Myocyte (in vitro differentiated cells): Measurements from ENCODE around the gene SERPINE1. TPM values are rescaled to one million over a fixed set of nuclear protein-coding genes. Genes with fewer than 3 reads are reported as not detected.
"Not testable (repeated sequence)": the region's sequence is repeated elsewhere in the genome, so short reads cannot be mapped to it uniquely, and the experiment has no call there.

Experiments used
- DNase-seq: peaks from one replicate; pipeline ENCODE4 v3.0.0-alpha.2; 2012; ENCODE audit warnings: low read depth
- total RNA-seq: library from RNA; depleted of rRNA; stranded (reverse); fragments of >200 nt; gene quantifications from 2 replicates; pipeline ENCODE4 v1.2.3, GENCODE V29; 2014

The SERPINE1 gene
- total RNA-seq, 1 donor from 2014 or later, result 26.6 TPM

DNA sequence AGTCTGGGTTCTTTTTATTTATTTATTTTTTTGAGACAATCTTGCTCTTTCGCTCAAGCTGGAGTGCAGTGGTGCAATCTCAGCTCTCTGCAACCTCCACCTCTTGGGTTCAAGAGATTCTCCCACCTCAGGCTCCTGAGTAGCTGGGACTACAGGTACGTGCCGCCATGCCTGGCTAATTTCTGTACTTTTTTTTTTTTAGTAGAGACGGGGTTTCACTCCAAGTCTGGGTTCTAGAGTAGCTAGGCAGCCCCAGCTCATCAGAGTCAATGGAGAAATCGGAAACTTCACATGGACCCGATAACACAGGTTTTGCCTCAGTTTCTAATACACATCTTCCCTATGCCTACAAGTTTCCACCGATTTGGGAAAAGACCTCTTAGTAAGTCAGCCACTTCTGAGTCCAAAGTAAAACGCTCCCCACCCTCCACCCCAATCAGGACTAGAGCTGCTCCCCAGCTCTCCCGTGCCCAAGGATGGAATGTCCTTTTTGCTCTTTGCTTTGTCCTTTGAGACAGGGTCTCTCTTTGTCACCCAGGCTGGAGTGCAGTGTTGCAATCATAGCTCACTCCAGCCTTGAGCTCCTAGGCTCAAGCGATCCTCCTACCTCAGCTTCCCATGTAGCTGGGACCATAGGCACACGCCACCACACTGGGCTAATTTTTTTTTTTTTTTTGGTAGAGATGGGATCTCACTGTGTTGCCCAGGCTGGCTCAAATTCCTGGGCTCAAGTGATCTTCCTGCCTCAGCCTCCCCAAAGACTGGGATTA is 3.8 kb upstream of the SERPINE1 start:
- no peak for DNase-seq

DNA sequence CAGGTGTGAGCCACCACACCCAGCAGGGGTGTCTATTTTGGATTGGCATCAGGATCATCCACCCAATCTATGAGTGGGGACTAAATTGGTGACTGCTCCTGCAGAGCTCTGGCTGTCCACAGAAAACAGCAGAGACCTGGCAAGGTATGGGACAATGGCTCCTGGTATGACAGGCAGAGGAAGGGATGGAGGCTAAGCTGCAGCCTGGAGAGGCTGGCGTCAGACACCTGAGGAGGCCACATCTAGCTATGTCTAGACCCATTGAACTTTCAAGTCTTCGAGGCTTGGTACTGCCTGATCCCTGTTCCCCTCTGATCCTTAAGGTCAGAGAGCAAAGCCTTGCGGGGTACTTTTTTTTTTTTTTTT is 3.2 kb upstream of the SERPINE1 start:
- DNase-seq, result no peak

DNA sequence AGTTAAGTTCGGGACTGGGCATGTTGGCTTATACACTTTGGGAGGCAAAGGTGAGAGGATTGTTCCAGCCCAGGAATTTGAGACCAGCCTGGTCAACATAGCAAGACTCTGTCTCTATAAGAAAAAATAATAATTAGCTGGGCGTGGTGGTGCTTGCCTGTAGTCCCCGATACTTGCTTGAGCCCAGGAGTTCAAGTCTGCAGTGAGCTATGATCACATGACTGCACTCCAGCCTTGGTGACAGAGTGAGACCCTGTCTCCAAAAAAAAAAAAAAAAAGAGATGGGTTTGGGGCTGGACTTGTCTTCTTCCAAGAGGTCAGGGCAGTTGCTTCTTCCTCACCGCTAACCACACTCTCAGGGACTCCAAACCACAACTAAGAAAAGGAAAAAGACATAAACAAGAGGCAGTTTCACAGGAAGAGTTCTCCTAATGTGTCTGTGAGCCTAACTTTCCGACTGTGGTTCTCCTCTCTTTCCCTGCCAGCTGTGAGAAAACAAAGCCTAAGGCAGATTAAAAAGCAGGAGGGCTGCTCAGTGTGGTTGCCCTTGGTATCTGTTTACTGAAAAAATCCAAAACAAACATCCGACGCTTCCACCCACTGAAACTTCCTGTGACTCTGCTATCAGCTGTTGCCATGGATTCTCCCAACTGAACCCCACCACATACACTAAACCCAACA is 2.4 kb upstream of the SERPINE1 start:
- DNase-seq, result peak; percentile 98

DNA sequence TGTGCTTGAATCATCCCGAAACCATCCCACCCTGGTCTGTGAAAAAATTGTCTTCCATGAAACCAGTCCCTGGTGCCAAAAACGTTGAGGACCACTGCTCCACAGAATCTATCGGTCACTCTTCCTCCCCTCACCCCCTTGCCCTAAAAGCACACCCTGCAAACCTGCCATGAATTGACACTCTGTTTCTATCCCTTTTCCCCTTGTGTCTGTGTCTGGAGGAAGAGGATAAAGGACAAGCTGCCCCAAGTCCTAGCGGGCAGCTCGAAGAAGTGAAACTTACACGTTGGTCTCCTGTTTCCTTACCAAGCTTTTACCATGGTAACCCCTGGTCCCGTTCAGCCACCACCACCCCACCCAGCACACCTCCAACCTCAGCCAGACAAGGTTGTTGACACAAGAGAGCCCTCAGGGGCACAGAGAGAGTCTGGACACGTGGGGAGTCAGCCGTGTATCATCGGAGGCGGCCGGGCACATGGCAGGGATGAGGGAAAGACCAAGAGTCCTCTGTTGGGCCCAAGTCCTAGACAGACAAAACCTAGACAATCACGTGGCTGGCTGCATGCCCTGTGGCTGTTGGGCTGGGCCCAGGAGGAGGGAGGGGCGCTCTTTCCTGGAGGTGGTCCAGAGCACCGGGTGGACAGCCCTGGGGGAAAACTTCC is 784 bp upstream of the SERPINE1 start:
- peak; percentile 75 for DNase-seq

DNA sequence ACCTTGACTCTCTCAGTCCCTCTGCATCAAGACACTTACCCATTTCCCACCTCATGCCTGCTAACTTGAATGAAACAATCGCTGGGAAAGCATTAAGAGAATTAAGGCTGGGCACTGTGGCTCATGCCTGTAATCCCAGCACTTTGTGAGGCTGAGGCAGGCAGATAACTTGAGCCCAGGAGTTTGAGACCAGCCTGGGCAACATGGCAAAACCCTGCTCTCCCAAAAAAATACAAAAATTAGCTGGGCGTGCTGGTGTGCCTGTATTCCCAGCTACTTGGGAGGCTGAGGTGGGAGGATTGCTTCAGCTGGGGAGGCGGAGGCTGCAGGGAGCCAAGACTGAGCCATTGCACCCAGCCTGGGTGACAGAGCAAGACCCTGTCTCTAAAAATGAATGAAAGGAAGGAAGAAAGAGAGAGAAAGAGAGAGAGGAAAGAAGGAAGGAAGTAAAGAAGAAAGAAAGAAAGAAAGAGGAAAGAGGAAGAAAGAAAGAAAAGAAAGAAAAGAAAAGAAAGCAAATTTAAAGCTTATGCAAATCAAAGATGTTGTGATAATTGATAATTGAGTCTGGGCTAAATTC is 646 bp downstream of the SERPINE1 start:
- DNase-seq, result no peak

DNA sequence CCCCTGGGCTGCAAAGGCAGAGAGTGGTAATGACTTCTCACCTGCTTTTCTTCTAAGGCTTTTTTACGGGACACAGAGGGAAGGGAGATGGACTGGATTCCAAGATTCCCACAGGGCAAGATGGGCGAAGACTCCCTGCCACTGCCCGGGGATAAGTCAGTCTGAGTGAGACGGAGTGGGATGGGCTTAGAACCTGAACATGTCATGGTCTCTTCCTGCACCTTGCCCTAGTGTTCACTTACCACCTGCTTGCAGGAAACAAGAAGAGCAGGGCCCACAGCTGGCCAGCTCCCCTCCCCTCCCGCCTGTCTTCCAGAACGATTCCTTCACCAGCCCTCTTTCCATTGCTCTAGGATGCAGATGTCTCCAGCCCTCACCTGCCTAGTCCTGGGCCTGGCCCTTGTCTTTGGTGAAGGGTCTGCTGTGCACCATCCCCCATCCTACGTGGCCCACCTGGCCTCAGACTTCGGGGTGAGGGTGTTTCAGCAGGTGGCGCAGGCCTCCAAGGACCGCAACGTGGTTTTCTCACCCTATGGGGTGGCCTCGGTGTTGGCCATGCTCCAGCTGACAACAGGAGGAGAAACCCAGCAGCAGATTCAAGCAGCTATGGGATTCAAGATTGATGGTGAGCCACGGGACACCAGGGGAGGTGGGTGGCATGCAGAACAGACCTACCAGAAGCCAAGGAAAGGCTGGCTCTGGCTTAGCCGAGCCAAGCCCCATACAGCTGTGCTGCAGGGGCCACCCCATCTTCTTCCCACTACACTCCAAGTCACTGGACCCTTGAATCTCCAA is 1.3 kb downstream of the SERPINE1 start:
- peak; percentile 51 for DNase-seq

DNA sequence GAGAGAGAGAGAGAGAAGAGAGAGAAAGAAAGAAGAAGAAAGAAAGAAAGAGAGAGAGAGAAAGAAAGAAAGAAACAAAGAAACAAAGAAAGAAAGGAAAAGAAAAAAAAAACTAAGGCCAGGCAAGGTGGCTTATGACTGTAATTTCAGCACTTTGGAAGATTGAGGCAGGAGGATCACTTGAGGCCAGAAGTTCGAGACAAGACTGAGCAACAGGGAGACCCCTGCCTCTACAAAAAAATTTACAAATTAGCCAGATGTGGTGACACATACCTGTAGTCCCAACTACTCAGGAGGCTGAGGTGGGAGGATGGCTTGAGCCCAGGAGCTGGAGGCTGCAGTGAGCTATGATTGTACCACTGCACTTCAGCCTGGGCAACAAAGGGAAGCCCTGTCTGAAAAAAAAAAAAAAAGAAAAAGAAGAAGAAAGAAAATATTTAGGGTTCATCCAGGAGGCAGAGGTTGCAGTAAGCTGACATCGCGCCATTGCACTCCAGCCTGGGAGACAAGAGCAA is 2.8 kb downstream of the SERPINE1 start:
- DNase-seq, result no peak

DNA sequence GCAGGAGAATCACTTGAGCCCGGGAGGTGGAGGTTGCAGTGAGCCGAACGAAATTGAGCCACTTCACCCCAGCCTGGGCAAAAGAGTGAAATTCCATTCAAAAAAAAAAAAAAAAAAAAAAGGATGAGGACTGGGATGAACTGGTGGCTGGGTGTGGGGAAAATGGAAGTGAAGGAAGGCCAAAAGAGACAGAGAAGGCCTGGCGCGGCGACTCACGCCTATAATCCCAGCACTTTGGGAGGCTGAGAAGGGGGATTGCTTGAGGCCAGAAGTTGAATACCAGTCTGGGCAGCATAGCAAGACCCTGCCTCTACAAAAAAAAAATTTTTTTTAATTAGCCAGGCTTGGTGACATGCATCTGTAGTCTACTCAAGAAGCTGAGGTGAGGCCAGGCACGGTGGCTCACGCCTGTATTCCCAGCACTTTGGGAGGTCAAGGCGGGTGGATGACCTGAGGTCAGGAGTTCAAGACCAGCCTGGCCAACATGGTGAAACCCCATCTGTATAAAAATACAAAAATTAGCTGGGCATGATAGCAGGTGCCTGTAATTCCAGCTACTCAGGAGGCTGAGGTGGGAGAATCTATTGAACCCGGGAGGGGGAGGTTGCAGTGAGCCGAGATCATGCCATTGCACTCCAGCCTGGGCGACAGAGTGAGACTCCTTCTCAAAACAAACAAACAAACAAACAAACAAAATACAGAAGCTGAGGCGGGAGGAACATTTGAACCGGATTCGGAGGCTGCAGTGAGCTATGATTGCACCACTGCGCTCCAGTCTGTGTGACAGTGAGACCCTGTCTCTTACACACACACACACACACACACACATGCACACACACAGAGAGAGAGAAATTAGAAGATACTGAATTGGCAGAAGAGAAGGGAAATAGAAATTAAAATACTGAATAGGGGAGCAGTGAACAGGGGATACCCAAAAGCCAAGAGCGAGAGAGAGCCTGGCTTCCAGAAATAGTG is 6.0 kb downstream of the SERPINE1 start:
- not testable (repeated sequence) for DNase-seq

DNA sequence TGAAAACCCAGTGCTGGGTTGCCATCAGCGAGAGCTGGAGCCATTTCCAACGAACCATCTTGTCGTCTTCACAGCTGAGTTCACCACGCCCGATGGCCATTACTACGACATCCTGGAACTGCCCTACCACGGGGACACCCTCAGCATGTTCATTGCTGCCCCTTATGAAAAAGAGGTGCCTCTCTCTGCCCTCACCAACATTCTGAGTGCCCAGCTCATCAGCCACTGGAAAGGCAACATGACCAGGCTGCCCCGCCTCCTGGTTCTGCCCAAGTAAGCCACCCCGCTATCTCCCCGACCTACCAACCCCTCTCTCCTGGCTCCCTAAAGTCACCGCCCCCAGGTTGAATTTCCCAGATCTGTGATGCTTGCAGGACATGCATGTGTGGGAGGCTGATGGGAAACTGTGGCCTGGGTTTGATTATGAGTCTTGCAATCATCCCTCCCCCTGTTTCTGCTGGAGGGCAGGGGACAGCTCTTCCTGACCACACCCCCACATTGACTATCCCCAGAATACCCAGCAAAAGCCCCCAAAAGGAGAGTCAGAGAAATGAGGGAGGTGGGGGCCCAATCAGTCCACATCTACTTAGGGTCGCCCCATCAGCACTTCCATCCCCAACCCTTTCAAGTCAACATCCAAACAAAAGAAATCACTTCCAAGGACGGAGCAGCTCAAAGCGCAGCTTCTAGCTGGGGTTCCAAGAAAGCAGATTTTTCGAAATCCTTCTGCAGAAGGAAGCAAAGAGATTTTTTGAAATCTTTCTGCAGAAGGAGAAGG is 6.9 kb downstream of the SERPINE1 start:
- DNase-seq, result no peak

DNA sequence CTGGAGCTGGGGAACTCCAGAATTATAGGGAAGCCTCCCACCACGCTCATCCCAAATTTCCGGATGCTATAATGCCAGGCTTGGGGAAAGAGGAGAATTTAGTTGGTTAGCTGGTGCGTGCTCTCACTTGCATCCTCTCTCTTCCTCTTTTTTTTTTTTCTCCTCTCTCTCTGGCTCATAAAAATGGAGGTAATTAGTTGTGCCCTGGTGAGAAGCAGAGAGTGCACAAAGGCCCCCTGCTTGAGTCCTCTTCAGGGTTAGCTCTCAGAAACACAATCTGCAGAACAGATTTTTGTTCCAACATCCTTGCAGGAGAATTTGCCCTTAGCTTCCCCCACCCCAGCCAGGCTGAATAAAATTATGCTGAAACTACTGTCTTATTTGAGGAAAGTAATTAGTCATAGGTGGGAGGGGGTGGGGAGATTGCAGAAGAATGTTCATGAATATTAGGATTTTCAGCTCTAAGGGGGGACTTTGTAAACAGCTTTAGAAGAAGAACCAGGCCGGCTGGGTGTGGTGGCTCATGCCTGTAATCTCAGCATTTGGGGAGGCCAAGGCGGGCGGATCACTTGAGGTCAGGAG is 7.6 kb downstream of the SERPINE1 start:
- no peak for DNase-seq

DNA sequence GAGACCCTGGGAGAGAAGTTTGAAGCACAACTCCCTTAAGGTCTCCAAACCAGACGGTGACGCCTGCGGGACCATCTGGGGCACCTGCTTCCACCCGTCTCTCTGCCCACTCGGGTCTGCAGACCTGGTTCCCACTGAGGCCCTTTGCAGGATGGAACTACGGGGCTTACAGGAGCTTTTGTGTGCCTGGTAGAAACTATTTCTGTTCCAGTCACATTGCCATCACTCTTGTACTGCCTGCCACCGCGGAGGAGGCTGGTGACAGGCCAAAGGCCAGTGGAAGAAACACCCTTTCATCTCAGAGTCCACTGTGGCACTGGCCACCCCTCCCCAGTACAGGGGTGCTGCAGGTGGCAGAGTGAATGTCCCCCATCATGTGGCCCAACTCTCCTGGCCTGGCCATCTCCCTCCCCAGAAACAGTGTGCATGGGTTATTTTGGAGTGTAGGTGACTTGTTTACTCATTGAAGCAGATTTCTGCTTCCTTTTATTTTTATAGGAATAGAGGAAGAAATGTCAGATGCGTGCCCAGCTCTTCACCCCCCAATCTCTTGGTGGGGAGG is 10.8 kb downstream of the SERPINE1 start:
- no peak for DNase-seq

DNA sequence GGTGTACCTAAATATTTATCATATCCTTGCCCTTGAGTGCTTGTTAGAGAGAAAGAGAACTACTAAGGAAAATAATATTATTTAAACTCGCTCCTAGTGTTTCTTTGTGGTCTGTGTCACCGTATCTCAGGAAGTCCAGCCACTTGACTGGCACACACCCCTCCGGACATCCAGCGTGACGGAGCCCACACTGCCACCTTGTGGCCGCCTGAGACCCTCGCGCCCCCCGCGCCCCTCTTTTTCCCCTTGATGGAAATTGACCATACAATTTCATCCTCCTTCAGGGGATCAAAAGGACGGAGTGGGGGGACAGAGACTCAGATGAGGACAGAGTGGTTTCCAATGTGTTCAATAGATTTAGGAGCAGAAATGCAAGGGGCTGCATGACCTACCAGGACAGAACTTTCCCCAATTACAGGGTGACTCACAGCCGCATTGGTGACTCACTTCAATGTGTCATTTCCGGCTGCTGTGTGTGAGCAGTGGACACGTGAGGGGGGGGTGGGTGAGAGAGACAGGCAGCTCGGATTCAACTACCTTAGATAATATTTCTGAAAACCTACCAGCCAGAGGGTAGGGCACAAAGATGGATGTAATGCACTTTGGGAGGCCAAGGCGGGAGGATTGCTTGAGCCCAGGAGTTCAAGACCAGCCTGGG is 11.4 kb downstream of the SERPINE1 start:
- DNase-seq, result peak; percentile 98

DNA sequence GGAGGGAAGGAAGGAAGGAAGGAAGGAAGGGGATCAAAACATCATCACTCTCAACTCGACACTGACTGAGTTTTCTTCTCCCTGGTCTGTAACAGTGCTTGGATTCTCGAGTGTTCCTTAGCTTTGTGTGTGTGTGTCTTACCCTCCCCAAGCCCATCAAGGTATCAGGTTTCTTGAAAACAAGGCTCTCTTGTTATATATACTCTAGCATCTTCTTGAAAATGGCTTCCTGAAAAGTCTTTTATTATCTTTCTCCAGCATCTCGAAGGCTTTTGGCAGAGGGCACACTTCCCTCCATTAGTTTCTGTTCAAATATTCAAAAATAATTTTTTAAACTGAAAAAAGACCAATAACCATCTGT is 13.4 kb downstream of the SERPINE1 start:
- DNase-seq, result peak; percentile 17

DNA sequence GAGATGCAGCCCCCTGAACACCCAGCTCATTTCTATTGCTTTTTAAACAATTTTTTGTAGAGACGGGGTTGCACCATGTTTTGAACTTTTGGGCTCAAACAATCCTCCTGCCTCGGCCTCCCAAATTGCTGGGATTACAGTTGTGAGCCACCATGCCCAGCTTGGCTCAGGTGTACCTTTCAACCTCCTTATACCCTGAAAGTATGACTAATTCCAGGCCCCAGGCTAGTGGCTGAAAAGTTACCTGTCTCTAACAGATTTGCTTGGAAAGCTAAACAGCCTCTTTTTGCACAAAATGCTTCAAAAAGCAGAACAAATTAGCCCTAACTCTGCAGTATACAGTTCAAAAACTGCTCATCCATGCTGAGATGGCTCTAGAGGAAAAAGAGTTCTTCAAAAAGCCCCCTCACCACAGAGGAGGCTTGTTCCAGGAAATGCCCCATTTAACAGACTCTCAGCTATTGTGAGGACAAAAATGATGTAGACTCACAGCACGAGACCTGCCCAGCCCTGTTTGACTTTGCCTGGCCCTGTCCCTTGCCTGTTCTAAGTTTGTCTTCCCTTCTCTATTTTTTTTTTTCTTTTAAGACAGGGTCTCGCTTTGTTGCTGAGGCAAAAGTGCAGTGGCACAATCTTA is 14.0 kb downstream of the SERPINE1 start:
- no peak for DNase-seq

DNA sequence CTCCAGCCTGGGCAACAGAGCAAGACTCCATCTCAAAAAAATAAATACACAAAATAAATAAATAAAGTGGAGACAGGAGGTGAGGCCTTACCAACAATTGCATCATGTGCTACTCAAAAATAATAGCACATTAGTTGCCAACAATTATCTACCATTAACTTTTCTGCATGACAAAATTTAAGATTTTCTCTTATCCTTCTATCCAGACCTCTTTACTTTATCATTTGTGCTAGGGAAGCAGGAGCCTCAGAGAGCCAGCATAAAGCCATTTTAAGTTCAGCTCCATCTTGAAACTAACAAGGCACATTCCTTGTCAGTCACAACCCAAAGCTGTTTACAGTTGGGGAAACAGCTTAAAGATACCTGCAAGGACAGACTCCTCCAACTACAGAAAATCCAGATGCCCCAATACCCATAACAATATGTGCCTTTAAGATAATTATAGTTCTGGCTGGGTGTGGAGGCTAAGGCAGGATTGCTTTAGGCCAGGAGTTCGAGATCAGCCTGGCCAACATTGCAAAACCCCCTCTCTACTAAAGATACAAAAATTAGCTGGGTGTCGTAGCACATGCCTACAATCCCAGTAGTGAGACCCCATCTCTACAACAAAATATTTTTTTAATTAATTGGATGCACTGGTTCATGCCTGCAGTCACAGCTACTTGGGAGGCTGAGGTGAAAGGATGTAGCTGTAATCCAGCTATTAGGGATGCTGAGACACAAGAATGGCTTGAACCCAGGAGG is 25.2 kb downstream of the SERPINE1 start:
- no peak for DNase-seq

DNA sequence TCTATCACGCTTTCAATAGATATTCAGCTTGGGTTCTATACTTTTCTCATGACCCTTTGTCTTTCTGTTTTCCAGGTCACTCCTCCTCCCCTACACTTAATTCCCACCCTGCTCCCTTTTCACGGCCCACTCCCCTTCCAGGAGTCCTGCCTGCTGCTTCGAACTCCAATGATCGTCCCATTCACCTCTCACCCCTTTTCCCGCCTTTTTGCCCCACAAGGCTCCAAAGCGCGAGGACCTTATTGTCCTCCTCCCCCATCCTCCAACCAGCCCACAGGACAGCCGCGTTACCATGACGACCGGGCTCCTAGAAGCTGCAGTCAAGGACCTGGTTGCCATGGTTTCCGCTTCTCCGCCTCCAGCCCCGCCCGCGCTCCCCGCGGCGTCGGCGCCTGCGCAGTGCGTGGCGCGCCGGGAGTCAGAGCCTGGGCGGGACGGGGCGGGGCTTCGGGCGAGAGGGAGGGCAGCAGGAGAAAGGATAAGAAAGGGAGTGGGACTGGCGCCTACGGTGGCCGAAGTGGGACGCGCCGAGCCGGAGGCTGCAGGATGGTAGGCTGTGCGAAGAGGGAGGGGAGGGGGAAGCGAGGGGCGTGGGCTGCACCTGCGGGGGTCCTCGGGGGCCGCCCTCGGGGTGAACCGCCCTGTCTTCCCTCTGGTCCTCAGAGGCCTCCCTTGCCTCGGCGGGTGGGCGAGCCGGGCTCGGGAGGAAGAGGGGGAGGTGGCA is 27.2 kb downstream of the SERPINE1 start, which contains the start of gene AP1S1:
AP1S1 (plus strand) TSS at position 508 of the 724 bp plus-strand sequence; CDS start at position 547, 39 bp downstream.
- DNase-seq, result peak; percentile 97
